Suppressor macrophage treated with lipopolysaccharide for 1 hour (primary cell): ENCODE measurements around the gene C5AR1.
"Not testable (repeated sequence)": the region's sequence is repeated elsewhere in the genome, so short reads cannot be mapped to it uniquely, and the experiment has no call there.

Experiments used
- DNase-seq, 3 donors: peaks; one replicate each; pipeline ENCODE4 v3.0.0-alpha.2; 2020 to 2022

C5AR1 gene

DNA sequence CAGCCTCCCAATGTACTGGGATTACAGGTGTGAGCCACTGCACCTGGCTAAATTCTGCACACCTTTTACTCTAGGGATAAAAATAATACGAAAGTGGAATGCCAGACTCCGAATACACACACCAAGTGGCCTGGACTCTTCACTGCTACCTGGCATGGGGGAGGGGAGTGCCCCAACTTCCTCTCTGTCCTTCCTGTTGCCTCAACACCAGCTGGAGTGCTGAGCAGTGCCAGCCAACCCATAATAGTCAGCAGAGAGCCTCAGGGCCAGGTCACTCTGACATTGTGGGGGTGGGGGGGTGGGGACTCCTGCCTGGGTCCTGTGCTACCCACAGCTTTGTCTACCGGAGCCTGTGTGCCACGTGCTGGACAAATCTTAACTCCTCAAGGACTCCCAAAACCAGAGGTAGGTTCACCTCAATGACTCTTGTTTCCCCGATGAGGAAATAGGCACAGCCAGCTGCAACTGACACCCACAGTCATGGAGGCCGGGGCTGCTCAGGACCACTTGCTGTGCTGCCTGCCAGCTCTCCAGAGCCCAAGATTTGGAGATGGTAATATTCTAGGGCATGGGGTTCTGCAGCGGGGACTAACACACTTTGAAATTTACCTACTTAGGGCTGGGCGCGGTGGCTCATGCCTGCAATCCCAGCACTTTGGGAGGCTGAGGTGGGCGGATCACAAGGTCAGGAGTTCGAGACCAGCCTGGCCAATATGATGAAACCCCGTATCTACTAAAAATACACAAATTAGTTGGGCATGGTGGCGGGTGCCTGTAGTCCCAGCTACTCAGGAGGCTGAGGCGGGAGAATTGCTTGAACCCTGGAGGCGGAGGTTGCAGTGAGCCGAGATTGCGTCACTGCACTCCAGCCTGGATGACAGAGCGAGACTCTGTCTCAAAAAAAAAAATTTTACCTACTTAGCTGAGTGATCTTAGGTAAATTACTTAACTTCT, 27.4 kb downstream of the C5AR1 start:
- DNase-seq = peak; percentile 76 to 83 (median 82)

- no peak for DNase-seq
Measured at GRCh38 chr19:47339196-47339880, 29.7 kb downstream of the C5AR1 start.

DNA sequence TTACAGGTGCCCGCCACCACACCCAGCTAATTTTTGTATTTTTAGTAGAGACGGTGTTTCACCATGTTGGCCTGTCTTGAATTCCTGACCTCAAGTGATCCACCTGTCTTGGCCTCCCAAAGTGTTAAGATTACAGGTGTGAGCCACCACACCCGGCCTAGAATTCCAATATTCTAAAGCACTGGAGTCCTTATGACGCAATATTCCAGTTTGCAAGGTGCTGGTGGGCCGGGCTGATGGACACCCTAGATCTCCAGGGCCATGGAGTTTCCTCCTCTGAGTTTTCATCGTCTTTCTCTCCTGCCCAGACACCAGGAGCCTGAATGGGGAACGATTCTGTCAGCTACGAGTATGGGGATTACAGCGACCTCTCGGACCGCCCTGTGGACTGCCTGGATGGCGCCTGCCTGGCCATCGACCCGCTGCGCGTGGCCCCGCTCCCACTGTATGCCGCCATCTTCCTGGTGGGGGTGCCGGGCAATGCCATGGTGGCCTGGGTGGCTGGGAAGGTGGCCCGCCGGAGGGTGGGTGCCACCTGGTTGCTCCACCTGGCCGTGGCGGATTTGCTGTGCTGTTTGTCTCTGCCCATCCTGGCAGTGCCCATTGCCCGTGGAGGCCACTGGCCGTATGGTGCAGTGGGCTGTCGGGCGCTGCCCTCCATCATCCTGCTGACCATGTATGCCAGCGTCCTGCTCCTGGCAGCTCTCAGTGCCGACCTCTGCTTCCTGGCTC, 31.0 kb downstream of the C5AR1 start:
- DNase-seq = no peak

- no peak for DNase-seq
Measured at GRCh38 chr19:47341734-47342133, 32.1 kb downstream of the C5AR1 start.

DNA sequence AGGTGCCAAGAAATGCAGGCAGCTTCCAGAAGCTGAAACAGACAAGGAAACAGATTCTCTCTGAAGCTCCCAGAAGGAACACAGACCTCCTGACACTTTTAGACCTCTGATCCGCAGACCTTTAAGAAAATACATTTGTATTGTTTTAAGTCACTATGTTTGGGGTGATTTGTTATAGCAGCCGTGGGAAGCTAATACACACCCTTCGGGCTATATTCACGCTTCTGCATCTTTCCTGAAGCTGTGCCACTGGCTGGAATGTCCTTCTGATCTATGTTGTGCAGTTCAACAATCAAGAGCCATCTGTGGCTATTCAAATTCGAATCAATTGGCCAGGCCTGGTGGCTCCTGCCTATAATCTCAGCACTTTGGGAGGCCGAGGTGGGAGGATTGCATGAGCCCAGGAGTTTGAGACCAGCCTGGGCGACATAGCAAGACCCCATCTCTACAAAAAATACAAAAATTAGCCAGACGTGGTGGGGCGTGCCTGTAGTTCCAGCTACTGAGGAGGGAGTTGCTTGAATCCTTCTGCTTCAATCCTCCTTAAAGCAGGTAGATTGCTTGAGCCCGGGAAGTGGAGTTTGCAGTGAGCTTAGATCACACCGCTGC, 33.6 kb downstream of the C5AR1 start:
- DNase-seq = no peak

DNA sequence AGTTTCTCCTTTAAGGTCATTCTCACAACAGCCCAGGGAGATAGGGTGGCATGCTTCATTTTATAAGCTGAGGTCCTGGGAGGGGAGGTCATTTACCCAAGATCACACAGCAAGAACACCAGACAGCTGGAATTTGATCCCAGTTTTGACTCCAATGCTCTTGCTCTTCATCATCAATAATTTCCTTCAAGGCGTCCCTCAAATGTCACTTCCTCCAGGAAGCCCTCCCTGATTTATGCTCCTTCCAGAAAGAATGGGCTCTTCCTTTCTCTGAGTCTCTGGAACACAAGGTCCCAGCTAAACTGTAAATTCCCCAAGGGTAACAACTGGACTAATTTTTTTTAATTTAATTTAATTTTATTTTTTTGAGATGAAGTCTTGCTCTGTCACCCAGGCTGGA, 34.8 kb downstream of the C5AR1 start:
- no peak for DNase-seq

- DNase-seq = not testable (repeated sequence)
Measured at GRCh38 chr19:47346024-47346423, 36.4 kb downstream of the C5AR1 start.

GRCh38 chr19:47348819-47349795, 39.4 kb downstream of the C5AR1 start, which contains the start of gene DHX34:
Gene DHX34, plus strand, starts transcription at chr19:47349315. Its CDS starts 3,716 bp downstream, at chr19:47353031.
- DNase-seq = peak; percentile 99 to 100 (median 99)

GRCh38 chr19:47350630-47351029, 41.0 kb downstream of the C5AR1 start:
- peak in 2 of 3 donors; percentile 53 to 57 for DNase-seq

DNA sequence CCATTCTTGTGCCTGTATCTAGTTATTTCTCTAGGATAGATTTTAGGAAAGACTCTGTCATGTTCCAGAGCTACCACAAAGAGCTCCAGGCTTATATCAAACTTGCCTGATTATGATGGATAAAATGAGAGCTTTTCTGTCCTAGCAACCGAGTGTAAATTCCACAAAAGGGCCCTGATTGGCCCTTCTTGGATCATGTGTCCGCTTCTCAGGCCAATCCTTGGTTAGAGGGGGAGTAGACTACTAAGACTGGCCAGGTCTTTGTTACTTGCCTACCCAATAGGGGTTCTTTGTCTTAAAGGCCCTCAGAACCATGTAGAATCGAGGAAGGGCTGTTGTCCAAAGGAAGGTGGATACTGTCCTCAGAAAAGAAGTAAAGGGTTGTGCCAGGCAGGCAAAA, 41.9 kb downstream of the C5AR1 start:
- DNase-seq = peak; percentile 41 to 50 (median 49)

DNA sequence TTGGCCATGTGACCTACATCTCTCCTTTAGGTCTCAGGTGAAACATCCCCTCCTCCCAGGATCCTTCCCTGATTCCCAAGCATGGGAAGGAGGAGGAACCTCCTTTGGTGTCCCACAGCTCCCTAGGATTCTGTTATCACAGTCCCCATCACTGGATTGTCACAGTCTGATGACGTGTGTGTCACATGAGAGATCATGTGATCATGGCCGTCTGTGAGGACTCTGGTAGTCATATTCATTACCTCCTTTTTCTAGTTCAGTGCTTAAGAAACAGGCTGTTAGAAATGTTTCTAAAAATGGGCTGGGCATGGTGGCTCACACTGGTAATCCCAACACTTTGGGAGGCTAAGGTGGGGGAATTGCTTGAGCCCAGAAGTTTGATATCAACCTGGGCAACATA, 42.4 kb downstream of the C5AR1 start:
- peak; percentile 37 to 42 (median 40) for DNase-seq

DNA sequence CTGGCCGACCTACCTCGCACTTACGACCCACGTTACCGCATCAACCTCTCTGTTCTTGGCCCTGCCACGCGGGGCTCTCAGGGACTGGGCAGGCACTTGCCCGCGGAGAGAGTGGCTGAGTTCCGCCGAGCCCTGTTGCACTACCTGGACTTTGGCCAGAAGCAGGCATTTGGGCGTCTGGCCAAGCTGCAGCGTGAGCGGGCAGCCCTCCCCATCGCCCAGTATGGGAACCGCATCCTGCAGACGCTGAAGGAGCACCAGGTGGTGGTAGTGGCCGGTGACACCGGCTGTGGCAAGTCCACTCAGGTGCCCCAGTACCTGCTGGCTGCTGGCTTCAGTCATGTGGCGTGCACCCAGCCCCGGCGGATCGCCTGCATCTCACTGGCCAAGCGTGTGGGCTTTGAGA, 43.6 kb downstream of the C5AR1 start:
- DNase-seq = no peak

- no peak for DNase-seq
Measured at GRCh38 chr19:47356900-47357299, 47.2 kb downstream of the C5AR1 start.

DNA sequence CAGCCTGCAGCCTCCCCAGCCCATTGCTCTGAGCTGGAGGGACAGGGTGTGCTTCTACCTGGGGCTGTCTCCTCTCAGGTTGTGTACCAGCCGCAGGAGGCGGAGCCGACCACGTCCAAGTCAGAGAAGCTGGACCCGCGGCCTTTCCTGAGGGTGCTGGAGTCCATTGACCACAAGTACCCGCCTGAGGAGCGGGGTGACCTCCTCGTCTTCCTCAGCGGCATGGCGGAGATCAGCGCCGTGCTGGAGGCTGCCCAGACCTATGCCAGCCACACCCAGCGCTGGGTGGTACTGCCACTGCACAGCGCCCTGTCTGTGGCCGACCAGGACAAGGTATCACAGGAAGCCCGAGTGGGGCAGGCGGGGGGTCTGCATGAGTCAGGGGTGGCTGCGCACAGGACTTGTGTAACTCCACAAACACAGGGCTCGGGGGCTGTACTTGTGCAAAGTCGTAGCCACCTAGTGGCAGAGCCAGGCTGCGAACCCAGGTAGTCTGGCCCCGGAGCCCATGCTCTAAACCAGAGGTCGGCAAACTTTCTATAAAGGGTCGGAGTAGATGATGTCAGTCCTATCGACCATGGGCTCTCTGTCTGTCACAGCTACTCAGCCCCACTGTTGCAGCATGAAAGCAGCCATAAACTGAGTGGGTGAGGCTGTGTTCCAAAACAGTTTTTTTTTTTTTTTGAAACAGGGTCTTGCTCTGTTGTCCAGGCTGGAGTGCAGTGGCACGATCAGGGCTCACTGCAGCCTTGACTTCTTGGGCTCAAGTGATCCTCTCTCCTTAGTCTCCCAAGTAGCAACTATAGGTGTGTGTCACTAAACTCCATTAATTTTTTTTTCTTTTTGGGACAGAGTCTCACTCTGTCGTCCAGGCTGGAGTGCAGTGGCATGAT, 48.4 kb downstream of the C5AR1 start:
- no peak for DNase-seq

DNA sequence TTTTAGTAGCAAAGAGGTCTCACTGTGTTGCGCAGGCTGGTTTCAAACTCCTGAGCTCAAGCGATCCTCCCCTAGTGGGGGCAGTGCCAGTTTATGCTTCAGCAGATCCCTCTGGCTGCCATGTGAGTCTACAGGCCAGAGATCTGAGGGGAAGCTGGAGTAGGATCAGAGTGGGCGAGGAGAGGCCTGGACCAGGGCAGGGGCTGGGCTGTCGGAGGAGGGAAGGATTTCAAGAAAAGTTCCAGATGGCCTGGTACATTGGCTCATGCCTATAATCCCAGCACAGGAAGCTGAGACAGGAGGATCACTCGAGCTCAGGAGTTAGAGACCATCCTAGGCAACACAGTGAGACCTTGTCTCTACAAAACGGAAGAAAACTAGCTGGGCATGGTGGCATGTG, 49.3 kb downstream of the C5AR1 start:
- no peak for DNase-seq

DNA sequence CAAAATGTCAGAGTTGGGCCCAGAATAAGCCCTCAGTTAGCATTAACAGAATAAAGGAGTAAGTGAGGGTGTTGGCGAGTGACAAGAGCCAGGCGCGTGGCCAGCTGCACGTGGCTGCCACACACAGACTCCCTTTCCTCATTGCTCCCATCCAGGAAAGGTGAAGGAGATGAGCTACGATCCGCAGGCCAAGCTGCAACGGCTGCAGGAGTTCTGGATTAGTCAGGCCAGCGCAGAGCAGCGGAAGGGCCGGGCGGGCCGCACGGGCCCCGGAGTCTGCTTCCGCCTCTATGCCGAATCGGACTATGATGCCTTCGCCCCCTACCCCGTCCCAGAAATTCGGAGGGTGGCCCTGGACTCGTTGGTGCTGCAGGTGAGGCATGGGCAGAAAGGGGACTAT, 52.7 kb downstream of the C5AR1 start:
- DNase-seq = no peak

GRCh38 chr19:47363758-47364531, 54.3 kb downstream of the C5AR1 start:
- peak; percentile 68 to 91 (median 86) for DNase-seq

DNA sequence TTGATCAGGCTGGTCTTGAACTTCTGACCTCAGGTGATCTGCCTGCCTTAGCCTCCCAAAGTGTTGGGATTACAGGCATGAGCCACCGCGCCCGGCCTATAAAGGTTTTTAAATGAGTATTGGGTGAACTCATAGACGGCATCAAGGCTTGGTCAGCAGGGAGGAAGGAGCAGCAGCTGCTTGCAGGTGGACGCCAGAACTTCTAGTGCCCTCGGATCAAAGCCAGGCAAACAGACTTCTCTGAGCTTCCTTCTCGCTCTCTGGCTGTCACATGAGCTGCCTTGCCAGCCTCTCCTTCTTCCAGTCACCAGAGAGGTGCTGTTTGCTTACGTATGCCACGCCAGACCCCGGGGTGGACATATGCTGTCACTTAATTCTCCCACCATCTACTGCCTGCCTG, 55.8 kb downstream of the C5AR1 start:
- not testable (repeated sequence) for DNase-seq

GRCh38 chr19:47370045-47370611, 60.5 kb downstream of the C5AR1 start:
- peak; percentile 85 to 91 (median 90) for DNase-seq
